Measurements from ENCODE around the gene VMP1.
"Not testable (repeated sequence)": the region's sequence is repeated elsewhere in the genome, so short reads cannot be mapped to it uniquely, and the experiment has no call there.

Gene VMP1

DNA sequence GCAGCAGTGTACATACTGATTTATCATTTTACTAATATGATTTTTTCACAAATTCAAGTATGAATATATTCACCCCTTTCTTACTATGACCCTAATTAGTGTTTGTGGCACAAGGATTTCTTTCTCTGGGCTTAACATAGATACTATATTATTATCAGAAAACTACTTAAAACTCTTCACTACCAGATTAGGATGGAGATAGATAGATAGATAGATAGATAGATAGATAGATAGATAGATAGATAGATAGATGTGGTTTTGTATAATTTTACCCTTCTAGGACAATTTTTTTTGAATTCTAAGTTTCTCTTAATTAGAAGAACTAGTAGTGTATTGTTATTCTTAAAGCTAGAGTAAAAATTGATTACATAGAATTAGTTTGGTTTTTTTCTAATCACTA lies 49.6 kb downstream of the VMP1 start:
- Histone ChIP-seq H3K27ac (peak overlapping the region; percentile 33), H3K36me3 (peaks cover 80% of the 10 kb centered on the region), H3K4me1 (ENCODE audit: control insufficient read depth in 1 of 2, insufficient read depth in 1 of 2, low read depth in 1 of 2, low read length in 1 of 2) (peaks cover 18 to 35% of the 10 kb centered on the region in 2 experiments), H3K9me3 (no peaks in the 10 kb centered on the region), H3K4me3 (ENCODE audit: low read depth in 1 of 2, low read length in 1 of 2) (no peak overlapping the region), H3K27me3 (no peaks in the 10 kb centered on the region)
- TF ChIP-seq, protein P1, sequence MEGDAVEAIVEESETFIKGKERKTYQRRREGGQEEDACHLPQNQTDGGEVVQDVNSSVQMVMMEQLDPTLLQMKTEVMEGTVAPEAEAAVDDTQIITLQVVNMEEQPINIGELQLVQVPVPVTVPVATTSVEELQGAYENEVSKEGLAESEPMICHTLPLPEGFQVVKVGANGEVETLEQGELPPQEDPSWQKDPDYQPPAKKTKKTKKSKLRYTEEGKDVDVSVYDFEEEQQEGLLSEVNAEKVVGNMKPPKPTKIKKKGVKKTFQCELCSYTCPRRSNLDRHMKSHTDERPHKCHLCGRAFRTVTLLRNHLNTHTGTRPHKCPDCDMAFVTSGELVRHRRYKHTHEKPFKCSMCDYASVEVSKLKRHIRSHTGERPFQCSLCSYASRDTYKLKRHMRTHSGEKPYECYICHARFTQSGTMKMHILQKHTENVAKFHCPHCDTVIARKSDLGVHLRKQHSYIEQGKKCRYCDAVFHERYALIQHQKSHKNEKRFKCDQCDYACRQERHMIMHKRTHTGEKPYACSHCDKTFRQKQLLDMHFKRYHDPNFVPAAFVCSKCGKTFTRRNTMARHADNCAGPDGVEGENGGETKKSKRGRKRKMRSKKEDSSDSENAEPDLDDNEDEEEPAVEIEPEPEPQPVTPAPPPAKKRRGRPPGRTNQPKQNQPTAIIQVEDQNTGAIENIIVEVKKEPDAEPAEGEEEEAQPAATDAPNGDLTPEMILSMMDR (IDR thresholded peaks at IDR 0.05), result no peak

- peaks cover 76% of the 10 kb centered on the region for H3K36me3 ChIP-seq
- no peaks in the 10 kb centered on the region for H3K27me3 ChIP-seq
- H3K27ac ChIP-seq, result peak overlapping the region; percentile 33
- peaks cover 18 to 35% of the 10 kb centered on the region in 2 experiments for H3K4me1 ChIP-seq (ENCODE audit: control insufficient read depth in 1 of 2, insufficient read depth in 1 of 2, low read depth in 1 of 2, low read length in 1 of 2)
- H3K4me3 ChIP-seq (ENCODE audit: low read depth in 1 of 2, low read length in 1 of 2), result no peak overlapping the region
- no peaks in the 10 kb centered on the region for H3K9me3 ChIP-seq
- TF ChIP-seq, protein P1 (IDR thresholded peaks at IDR 0.05), result no peak
Observed at GRCh38 chr17:59757470-59757869, 50.0 kb downstream of the VMP1 start.

DNA sequence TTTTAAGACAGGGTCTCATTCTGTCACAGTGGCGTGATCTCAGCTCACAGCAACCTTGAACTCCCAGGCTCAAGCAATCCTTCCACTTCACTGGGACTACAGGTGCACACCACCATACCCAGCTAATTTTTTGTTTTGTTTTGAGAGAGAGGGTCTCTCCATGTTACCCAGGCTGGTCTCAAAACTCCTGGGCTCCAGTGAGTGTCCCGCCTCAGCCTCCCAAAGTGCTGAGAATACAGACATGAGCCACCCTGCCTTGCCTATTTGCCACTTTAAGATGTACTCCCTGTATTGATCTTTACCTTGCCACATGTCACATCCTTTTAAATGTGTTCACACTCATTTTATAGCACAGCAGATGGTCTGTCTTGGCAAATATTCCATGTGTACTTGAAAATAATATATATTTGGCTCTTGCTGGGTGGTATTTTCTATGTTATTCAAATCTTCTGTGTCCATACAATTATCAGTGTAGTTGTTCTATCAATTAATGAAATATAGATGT lies 50.5 kb downstream of the VMP1 start:
- no peaks in the 10 kb centered on the region for H3K27me3 ChIP-seq
- H3K9me3 ChIP-seq, result no peaks in the 10 kb centered on the region
- no peak overlapping the region for H3K27ac ChIP-seq
- no peak overlapping the region for H3K4me3 ChIP-seq (ENCODE audit: low read depth in 1 of 2, low read length in 1 of 2)
- TF ChIP-seq, protein P1 (IDR thresholded peaks at IDR 0.05), result no peak
- H3K36me3 ChIP-seq, result peaks cover 71% of the 10 kb centered on the region
- H3K4me1 ChIP-seq (ENCODE audit: control insufficient read depth in 1 of 2, insufficient read depth in 1 of 2, low read depth in 1 of 2, low read length in 1 of 2), result peaks cover 18 to 35% of the 10 kb centered on the region in 2 experiments

GRCh38 chr17:59758998-59759651 lies 51.7 kb downstream of the VMP1 start:
- not testable (repeated sequence) for H3K27me3 ChIP-seq; H3K4me3 ChIP-seq (ENCODE audit: low read depth in 1 of 2, low read length in 1 of 2); H3K9me3 ChIP-seq
- Histone ChIP-seq H3K4me1 (ENCODE audit: control insufficient read depth in 1 of 2, insufficient read depth in 1 of 2, low read depth in 1 of 2, low read length in 1 of 2) (peaks cover 18 to 26% of the 10 kb centered on the region in 2 experiments), H3K36me3 (peaks cover 71% of the 10 kb centered on the region), H3K27ac (peak overlapping the region; percentile 48)

DNA sequence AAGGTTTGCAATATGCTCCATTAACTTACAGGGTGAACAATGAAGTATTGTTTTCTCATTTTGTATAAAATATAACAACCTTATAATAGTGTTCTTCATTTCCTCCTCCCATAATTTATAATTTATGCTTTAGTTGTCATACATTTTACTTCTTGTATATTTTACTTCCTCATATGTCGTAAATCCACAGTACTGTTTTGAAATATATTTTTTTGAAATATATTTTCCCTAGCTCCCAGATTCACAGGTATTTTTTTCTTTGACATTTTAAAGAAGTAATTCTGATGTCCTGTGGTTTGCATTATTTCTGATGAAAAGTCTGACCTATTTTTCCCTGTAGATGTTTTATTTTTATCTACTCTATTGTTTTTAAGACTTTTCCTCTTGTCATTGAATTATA lies 52.7 kb downstream of the VMP1 start:
- H3K27me3 ChIP-seq, result no peaks in the 10 kb centered on the region
- H3K4me1 ChIP-seq (ENCODE audit: control insufficient read depth in 1 of 2, insufficient read depth in 1 of 2, low read depth in 1 of 2, low read length in 1 of 2), result peaks cover 18 to 23% of the 10 kb centered on the region in 2 experiments
- TF ChIP-seq, protein P1 (IDR thresholded peaks at IDR 0.05), result no peak
- H3K36me3 ChIP-seq, result peaks cover 71% of the 10 kb centered on the region
- H3K4me3 ChIP-seq (ENCODE audit: low read depth in 1 of 2, low read length in 1 of 2), result peak overlapping the region in 1 of 2 experiments; percentile 25
- H3K9me3 ChIP-seq, result no peaks in the 10 kb centered on the region
- peak overlapping the region; percentile 74 for H3K27ac ChIP-seq

DNA sequence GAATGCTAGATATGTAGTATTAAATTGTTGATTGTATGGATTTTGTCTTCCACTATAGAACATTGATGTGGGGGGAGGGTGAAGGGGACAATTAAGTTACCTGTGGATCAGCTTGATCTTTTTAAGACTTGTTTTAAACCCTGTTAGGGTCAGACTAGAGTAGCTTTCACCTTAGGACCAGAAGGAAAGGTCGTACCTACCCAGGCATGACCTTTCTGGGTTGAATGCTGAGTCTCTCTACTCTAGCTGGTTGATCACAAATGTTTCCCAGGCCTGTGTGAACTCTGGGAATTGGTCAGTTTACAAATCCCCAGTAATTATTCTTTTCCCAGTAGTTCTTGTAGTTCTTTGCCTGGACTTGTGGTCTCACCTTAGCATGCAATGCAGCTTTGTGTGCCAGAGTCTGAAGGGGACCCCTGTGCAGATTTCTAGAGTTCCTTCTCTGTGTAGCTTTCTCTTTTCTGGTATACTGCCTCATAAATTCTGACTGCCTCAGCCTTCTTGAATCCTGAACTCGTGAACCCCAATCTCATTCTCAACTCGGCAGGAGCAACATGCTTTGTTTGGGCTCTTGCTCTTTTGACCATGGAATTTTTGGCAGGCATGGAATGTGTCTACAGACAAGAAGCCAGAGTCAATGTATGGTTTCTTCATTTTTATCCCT lies 54.1 kb downstream of the VMP1 start:
- TF ChIP-seq, protein P1 (IDR thresholded peaks at IDR 0.05), result no peak
- H3K27ac ChIP-seq, result peak overlapping the region; percentile 74
- peaks cover 18 to 23% of the 10 kb centered on the region in 2 experiments for H3K4me1 ChIP-seq (ENCODE audit: control insufficient read depth in 1 of 2, insufficient read depth in 1 of 2, low read depth in 1 of 2, low read length in 1 of 2)
- no peaks in the 10 kb centered on the region for H3K27me3 ChIP-seq
- H3K4me3 ChIP-seq (ENCODE audit: low read depth in 1 of 2, low read length in 1 of 2), result no peak overlapping the region
- peaks cover 72% of the 10 kb centered on the region for H3K36me3 ChIP-seq
- H3K9me3 ChIP-seq, result no peaks in the 10 kb centered on the region
